ENCODE measurements around the gene HCRTR1.

DNA sequence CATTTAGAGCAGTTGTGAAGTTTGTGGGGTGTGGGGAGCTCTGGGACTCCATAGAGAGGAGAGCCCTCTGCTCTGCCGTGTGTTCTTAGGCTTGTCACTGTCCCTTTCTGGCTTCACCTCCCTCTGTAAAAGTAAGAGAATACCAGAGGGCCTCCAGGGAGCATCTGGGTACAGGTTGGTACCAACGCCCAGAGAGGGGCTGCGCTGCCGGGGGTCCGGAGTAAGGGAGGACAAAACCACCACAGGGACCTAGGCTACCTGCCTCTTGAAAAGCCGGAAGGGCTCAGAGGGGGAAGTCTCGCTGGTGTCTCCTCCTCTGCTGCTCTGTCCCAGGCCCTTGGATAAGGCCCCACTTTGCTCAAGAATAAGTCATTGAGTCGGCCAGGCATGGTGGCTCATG is 44.2 kb upstream of the HCRTR1 start:
- no peak for TF ChIP-seq EZH2phosphoT487 (IDR thresholded peaks at IDR 0.05; ENCODE audit: borderline replicate concordance, low read length)
- TF ChIP-seq, protein P1, sequence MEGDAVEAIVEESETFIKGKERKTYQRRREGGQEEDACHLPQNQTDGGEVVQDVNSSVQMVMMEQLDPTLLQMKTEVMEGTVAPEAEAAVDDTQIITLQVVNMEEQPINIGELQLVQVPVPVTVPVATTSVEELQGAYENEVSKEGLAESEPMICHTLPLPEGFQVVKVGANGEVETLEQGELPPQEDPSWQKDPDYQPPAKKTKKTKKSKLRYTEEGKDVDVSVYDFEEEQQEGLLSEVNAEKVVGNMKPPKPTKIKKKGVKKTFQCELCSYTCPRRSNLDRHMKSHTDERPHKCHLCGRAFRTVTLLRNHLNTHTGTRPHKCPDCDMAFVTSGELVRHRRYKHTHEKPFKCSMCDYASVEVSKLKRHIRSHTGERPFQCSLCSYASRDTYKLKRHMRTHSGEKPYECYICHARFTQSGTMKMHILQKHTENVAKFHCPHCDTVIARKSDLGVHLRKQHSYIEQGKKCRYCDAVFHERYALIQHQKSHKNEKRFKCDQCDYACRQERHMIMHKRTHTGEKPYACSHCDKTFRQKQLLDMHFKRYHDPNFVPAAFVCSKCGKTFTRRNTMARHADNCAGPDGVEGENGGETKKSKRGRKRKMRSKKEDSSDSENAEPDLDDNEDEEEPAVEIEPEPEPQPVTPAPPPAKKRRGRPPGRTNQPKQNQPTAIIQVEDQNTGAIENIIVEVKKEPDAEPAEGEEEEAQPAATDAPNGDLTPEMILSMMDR (conservative IDR thresholded peaks at IDR 0.05; ENCODE audit: low read depth, low read length), result no peak
